ENCODE results near the gene TRIO.
"Not testable (repeated sequence)": the region's sequence is repeated elsewhere in the genome, so short reads cannot be mapped to it uniquely, and the experiment has no call there.

Gene TRIO

GRCh38 chr5:14385019-14385418 is 241.9 kb downstream of the TRIO start:
- DNase-seq (ENCODE audit: low read depth) = no peak
- in situ Hi-C loops (cut with HindIII; ENCODE audit: low sequenced_read_pairs) = loop anchor here (5.0 to 25.0 kb wide), 3 partner anchors 38 to 252 kb away; no protein-coding TSS in a partner anchor
- TF ChIP-seq CTCF (IDR thresholded peaks at IDR 0.05; ENCODE audit: low read depth, low read length, missing control alignments) = no peak
- no peak overlapping the region for H3K4me3 ChIP-seq (ENCODE audit: low read depth, low read length)

- in situ Hi-C loops (cut with HindIII; ENCODE audit: low sequenced_read_pairs) = loop anchor here (5.0 to 25.0 kb wide), 3 partner anchors 40 to 250 kb away; no protein-coding TSS in a partner anchor
- no peak for TF ChIP-seq CTCF (IDR thresholded peaks at IDR 0.05; ENCODE audit: low read depth, low read length, missing control alignments)
- no peak overlapping the region for H3K4me3 ChIP-seq (ENCODE audit: low read depth, low read length)
Observed at GRCh38 chr5:14386884-14387624, 243.9 kb downstream of the TRIO start.

GRCh38 chr5:14388741-14389140 is 245.6 kb downstream of the TRIO start:
- in situ Hi-C loops (cut with HindIII; ENCODE audit: low sequenced_read_pairs) = loop anchor here (5.0 to 25.0 kb wide), 3 partner anchors 41 to 249 kb away; no protein-coding TSS in a partner anchor
- TF ChIP-seq CTCF (IDR thresholded peaks at IDR 0.05; ENCODE audit: low read depth, low read length, missing control alignments) = no peak
- no peak for DNase-seq (ENCODE audit: low read depth)
- no peak overlapping the region for H3K4me3 ChIP-seq (ENCODE audit: low read depth, low read length)

More at GRCh38 chr5:14386884-14387624, 243.9 kb downstream of the TRIO start:
- no peak for DNase-seq (ENCODE audit: low read depth)

GRCh38 chr5:14392552-14392951 is 249.4 kb downstream of the TRIO start:
- H3K4me3 ChIP-seq (ENCODE audit: low read depth, low read length); DNase-seq (ENCODE audit: low read depth): not testable (repeated sequence)
- in situ Hi-C loops (cut with HindIII; ENCODE audit: low sequenced_read_pairs) = loop anchor here (25.0 kb wide), 1 partner anchor 245 kb away; no protein-coding TSS in a partner anchor

GRCh38 chr5:14394365-14394764 is 251.2 kb downstream of the TRIO start:
- TF ChIP-seq CTCF (IDR thresholded peaks at IDR 0.05; ENCODE audit: low read depth, low read length, missing control alignments) = no peak
- in situ Hi-C loops (cut with HindIII; ENCODE audit: low sequenced_read_pairs) = loop anchor here (25.0 kb wide), 1 partner anchor 243 kb away; no protein-coding TSS in a partner anchor
- DNase-seq (ENCODE audit: low read depth) = no peak
- no peak overlapping the region for H3K4me3 ChIP-seq (ENCODE audit: low read depth, low read length)

GRCh38 chr5:14395411-14395810 is 252.3 kb downstream of the TRIO start:
- TF ChIP-seq CTCF (IDR thresholded peaks at IDR 0.05; ENCODE audit: low read depth, low read length, missing control alignments) = no peak
- H3K4me3 ChIP-seq (ENCODE audit: low read depth, low read length) = no peak overlapping the region
- DNase-seq (ENCODE audit: low read depth) = no peak
- in situ Hi-C loops (cut with HindIII; ENCODE audit: low sequenced_read_pairs) = loop anchor here (25.0 kb wide), 1 partner anchor 242 kb away; no protein-coding TSS in a partner anchor

- no peak for TF ChIP-seq CTCF (IDR thresholded peaks at IDR 0.05; ENCODE audit: low read depth, low read length, missing control alignments)
- in situ Hi-C loops (cut with HindIII; ENCODE audit: low sequenced_read_pairs) = loop anchor here (25.0 kb wide), 1 partner anchor 241 kb away; no protein-coding TSS in a partner anchor
- no peak overlapping the region for H3K4me3 ChIP-seq (ENCODE audit: low read depth, low read length)
- DNase-seq (ENCODE audit: low read depth) = no peak
Observed at GRCh38 chr5:14396066-14396465, 252.9 kb downstream of the TRIO start.

Data from astrocyte of the cerebellum (primary cell).